MCF 10A (cell line): ENCODE data around the gene C22orf23. TPM values are rescaled to one million over a fixed set of nuclear protein-coding genes. Genes with fewer than 3 reads are reported as not detected.
A peak's percentile ranks its signal among the peaks of the same experiment; 100 is the strongest.

ENCODE experiments used
- BruUV-seq: library from RNA; stranded (reverse); fragments of 400-500 nt; replicated peaks from 2 replicates; lab custom pipeline; 2021; lab: Mats Ljungman, UMichigan
- CTCF ChIA-PET: fragments of 300-600 bp; sonication (Branson Sonifier 250); formaldehyde crosslinking; extraction: SDS; loops from one replicate; lab custom pipeline; 2021; ENCODE audit warnings: antibody characterized with exemption, inconsistent platforms; lab: Yijun Ruan, JAX
- POLR2A ChIA-PET: fragments of 300-600, 350-650 bp; sonication (Branson Sonifier 250); formaldehyde crosslinking; extraction: SDS; loops from one replicate; lab custom pipeline; 2020; ENCODE audit warnings: antibody characterized with exemption, inconsistent platforms; lab: Yijun Ruan, JAX
- DNase-seq: peaks from one replicate; pipeline ENCODE4 v3.0.0-alpha.2; 2018; ENCODE audit not compliant: unreplicated experiment
- H3K27ac Mint-ChIP-seq: one replicate; pipeline ENCODE4 v1.8.0; 2022; ENCODE audit warnings: mild to moderate bottlenecking, low read depth, mixed read lengths; ENCODE audit not compliant: unreplicated experiment
- H3K27me3 Mint-ChIP-seq: one replicate; pipeline ENCODE4 v1.8.0; 2022; ENCODE audit warnings: mixed read lengths; ENCODE audit not compliant: insufficient read depth, unreplicated experiment
- H3K36me3 Mint-ChIP-seq: one replicate; pipeline ENCODE4 v1.8.0; 2022; ENCODE audit warnings: mild to moderate bottlenecking, moderate library complexity, mixed read lengths; ENCODE audit not compliant: insufficient read depth, unreplicated experiment
- H3K4me1 Mint-ChIP-seq: one replicate; pipeline ENCODE4 v1.8.0; 2022; ENCODE audit warnings: mixed read lengths; ENCODE audit not compliant: insufficient read depth, unreplicated experiment
- H3K4me3 Mint-ChIP-seq: one replicate; pipeline ENCODE4 v1.8.0; 2022; ENCODE audit warnings: mild to moderate bottlenecking, moderate library complexity, mixed read lengths; ENCODE audit not compliant: unreplicated experiment
- H3K9me3 Mint-ChIP-seq: one replicate; pipeline ENCODE4 v1.8.0; 2022; ENCODE audit warnings: mixed read lengths; ENCODE audit not compliant: unreplicated experiment
- CTCF ChIP-seq: fragments of 200-600 bp; IDR thresholded peaks from one replicate; pipeline ENCODE4 v1.8.0; 2022; ENCODE audit warnings: antibody characterized with exemption, mild to moderate bottlenecking; ENCODE audit not compliant: unreplicated experiment
- intact Hi-C: fragments of 100-400 bp; cut with micrococcal nuclease; formaldehyde crosslinking; loops from 2 replicates; pipeline ENCODE4 v1.14.1; 2022
- total RNA-seq: library from RNA; stranded (reverse); gene quantifications from 2 replicates; pipeline ENCODE4 v1.2.3, GENCODE V29; 2022

Gene C22orf23
- total RNA-seq, 1 experiment from 2014 or later = not detected

GRCh38 chr22:37982938-37983859, 29.8 kb upstream of the C22orf23 start:
- Mint-ChIP-seq H3K9me3 (no peaks in the 10 kb centered on the region), H3K36me3 (no peaks in the 10 kb centered on the region), H3K27me3 (no peaks in the 10 kb centered on the region), H3K4me1 (no peaks in the 10 kb centered on the region), H3K4me3 (no peak overlapping the region), H3K27ac (no peak overlapping the region)
- DNase-seq = no peak
- no TSS peak for BruUV-seq
- TF ChIP-seq CTCF = peak; percentile 22
- ChIA-PET POLR2A (no interaction called here), CTCF (interaction anchor here (0.9 kb wide), 1 partner anchor 11 kb away, joined by 4 read pairs; no protein-coding TSS in a partner anchor)
- intact Hi-C loops = no loop called here

GRCh38 chr22:37982151-37982785, 28.9 kb upstream of the C22orf23 start:
- no TSS peak for BruUV-seq
- CTCF ChIA-PET = interaction anchor here (0.9 kb wide), 1 partner anchor 10 kb away, joined by 4 read pairs; no protein-coding TSS in a partner anchor
- no peaks in the 10 kb centered on the region for H3K4me1 Mint-ChIP-seq

GRCh38 chr22:37981282-37982011, 28.0 kb upstream of the C22orf23 start:
- Mint-ChIP-seq H3K27me3 (no peaks in the 10 kb centered on the region), H3K4me1 (no peaks in the 10 kb centered on the region), H3K27ac (no peak overlapping the region), H3K36me3 (peaks cover 6% of the 10 kb centered on the region), H3K4me3 (no peak overlapping the region), H3K9me3 (no peaks in the 10 kb centered on the region)
- TF ChIP-seq CTCF = no peak
- intact Hi-C loops = no loop called here
- no peak for DNase-seq
- ChIA-PET POLR2A (interaction anchor here (0.6 kb wide), 1 partner anchor 1868 kb away, joined by 3 read pairs; no protein-coding TSS in a partner anchor), CTCF (no interaction called here)
- BruUV-seq = no TSS peak

More at GRCh38 chr22:37982151-37982785, 28.9 kb upstream of the C22orf23 start:
- no peak for DNase-seq
- no peak for TF ChIP-seq CTCF
- Mint-ChIP-seq H3K36me3 (peaks cover 3% of the 10 kb centered on the region), H3K27ac (no peak overlapping the region), H3K9me3 (no peaks in the 10 kb centered on the region), H3K27me3 (no peaks in the 10 kb centered on the region), H3K4me3 (no peak overlapping the region)
- POLR2A ChIA-PET = interaction anchor here (0.6 kb wide), 1 partner anchor 1867 kb away, joined by 3 read pairs; no protein-coding TSS in a partner anchor
- intact Hi-C loops = no loop called here
